Measurements from ENCODE around the gene SPG21. TPM values are rescaled to one million over a fixed set of nuclear protein-coding genes. Genes with fewer than 3 reads are reported as not detected.

The SPG21 gene
- total and polyA plus RNA-seq, 3 donors from 2014 or later: 76.2 to 98.8 (median 85.5) TPM

GRCh38 chr15:64930778-64931371 is 58.8 kb downstream of the SPG21 start:
- 77 to 83% methylated on average over 9 to 11 of the region's 11 CpGs for WGBS, 2 donors
- intact Hi-C loops (cut with DNase I; ENCODE audit: low total_unique reads): no loop called here
- no peak for DNase-seq
- Histone ChIP-seq H3K4me1 (peaks cover 4% of the 10 kb centered on the region), H3K36me3 (ENCODE audit: low read depth, missing control alignments) (no peaks in the 10 kb centered on the region), H3K27ac (no peak overlapping the region), H3K9me3 (no peaks in the 10 kb centered on the region), H3K4me3 (no peak overlapping the region), H3K27me3 (no peaks in the 10 kb centered on the region)
- TF ChIP-seq POLR2A (IDR thresholded peaks at IDR 0.05) (no peak), CTCF (IDR thresholded peaks at IDR 0.05) (no peak)

GRCh38 chr15:64930019-64930652 is 59.6 kb downstream of the SPG21 start:
- no peak overlapping the region for H3K27ac ChIP-seq
- H3K4me1 ChIP-seq: peaks cover 4% of the 10 kb centered on the region
- H3K27me3 ChIP-seq: no peaks in the 10 kb centered on the region
- no peaks in the 10 kb centered on the region for H3K9me3 ChIP-seq
- H3K36me3 ChIP-seq (ENCODE audit: low read depth, missing control alignments): no peaks in the 10 kb centered on the region
- intact Hi-C loops (cut with DNase I; ENCODE audit: low total_unique reads): no loop called here
- H3K4me3 ChIP-seq: no peak overlapping the region
- 86 to 87% methylated on average over 10 of the region's 10 CpGs for WGBS, 2 donors
- DNase-seq: no peak
- no peak for TF ChIP-seq CTCF (IDR thresholded peaks at IDR 0.05)
- no peak for TF ChIP-seq POLR2A (IDR thresholded peaks at IDR 0.05)

- TF ChIP-seq CTCF (IDR thresholded peaks at IDR 0.05): no peak
- TF ChIP-seq POLR2A (IDR thresholded peaks at IDR 0.05): no peak
- intact Hi-C loops (cut with DNase I; ENCODE audit: low total_unique reads): no loop called here
- H3K27ac ChIP-seq: no peak overlapping the region
- H3K9me3 ChIP-seq: no peaks in the 10 kb centered on the region
- H3K36me3 ChIP-seq (ENCODE audit: low read depth, missing control alignments): no peaks in the 10 kb centered on the region
- no peak for DNase-seq
- 84 to 88% methylated on average over 10 of the region's 10 CpGs for WGBS, 2 donors
- H3K27me3 ChIP-seq: no peaks in the 10 kb centered on the region
- H3K4me1 ChIP-seq: peaks cover 4% of the 10 kb centered on the region
- no peak overlapping the region for H3K4me3 ChIP-seq
Measured at GRCh38 chr15:64928626-64929220, 61.0 kb downstream of the SPG21 start.

GRCh38 chr15:64926661-64927060 is 63.1 kb downstream of the SPG21 start:
- intact Hi-C loops (cut with DNase I; ENCODE audit: low total_unique reads): no loop called here
- 89 to 93% methylated on average over 2 to 6 of the region's 8 CpGs for WGBS, 2 donors

More at GRCh38 chr15:64926661-64927060, 63.1 kb downstream of the SPG21 start:
- Histone ChIP-seq H3K36me3 (ENCODE audit: low read depth, missing control alignments) (no peaks in the 10 kb centered on the region), H3K27ac (no peak overlapping the region), H3K27me3 (no peaks in the 10 kb centered on the region), H3K4me3 (no peak overlapping the region), H3K9me3 (no peaks in the 10 kb centered on the region), H3K4me1 (peaks cover 9% of the 10 kb centered on the region)
- TF ChIP-seq CTCF (IDR thresholded peaks at IDR 0.05): no peak
- no peak for TF ChIP-seq POLR2A (IDR thresholded peaks at IDR 0.05)
- no peak for DNase-seq
